GM19035 (cell line): ENCODE data around the gene C9orf50.
"Not testable (repeated sequence)": the region's sequence is repeated elsewhere in the genome, so short reads cannot be mapped to it uniquely, and the experiment has no call there.

Source experiments
- ATAC-seq: cut with Tn5 transposase; IDR thresholded peaks from one replicate; pipeline ENCODE4 v1.9.1; 2021; ENCODE audit not compliant: unreplicated experiment

Gene C9orf50

DNA sequence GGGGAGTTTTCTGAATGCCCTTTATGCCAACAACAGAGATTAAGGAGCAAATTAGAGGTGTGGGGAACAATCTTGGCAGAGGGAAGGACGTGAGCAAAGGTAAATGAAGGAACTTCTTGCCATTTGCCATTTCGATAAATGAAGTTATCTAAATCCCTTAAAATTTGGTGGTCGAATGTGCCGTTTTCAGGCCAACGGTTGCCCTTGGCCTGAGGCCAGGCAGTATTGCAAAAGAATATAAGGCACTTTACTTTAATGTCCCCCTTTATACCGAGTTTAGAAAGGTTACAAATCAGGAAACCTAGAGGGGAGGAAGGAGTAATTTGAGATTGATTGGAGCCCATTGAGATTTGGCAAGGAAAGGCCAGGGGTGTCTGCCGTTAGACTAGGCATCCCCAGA is 26.3 kb downstream of the C9orf50 start:
- ATAC-seq, result no peak

DNA sequence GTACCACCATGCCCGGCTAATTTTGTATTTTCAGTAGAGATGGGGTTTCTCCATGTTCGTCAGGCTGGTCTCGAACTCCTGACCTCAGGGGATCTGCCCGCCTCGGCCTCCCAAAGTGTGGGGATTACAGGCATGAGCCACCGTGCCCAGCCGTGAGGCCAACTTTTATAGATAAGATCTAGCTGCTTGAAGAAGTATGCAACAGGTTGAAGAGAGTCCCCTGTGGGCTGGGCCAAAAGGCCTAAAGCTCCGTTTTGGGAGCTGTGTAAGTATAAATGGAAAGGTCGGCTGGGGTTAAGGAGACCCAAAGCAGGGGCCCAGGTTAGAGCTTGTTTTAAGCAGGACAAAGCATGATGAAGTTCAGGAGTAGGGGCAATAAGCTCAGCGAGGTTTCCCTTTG is 28.1 kb downstream of the C9orf50 start:
- ATAC-seq, result not testable (repeated sequence)

- no peak for ATAC-seq
Observed at GRCh38 chr9:129591916-129592315, 29.0 kb downstream of the C9orf50 start.

- ATAC-seq, result no peak
Observed at GRCh38 chr9:129590466-129590865, 30.4 kb downstream of the C9orf50 start.

DNA sequence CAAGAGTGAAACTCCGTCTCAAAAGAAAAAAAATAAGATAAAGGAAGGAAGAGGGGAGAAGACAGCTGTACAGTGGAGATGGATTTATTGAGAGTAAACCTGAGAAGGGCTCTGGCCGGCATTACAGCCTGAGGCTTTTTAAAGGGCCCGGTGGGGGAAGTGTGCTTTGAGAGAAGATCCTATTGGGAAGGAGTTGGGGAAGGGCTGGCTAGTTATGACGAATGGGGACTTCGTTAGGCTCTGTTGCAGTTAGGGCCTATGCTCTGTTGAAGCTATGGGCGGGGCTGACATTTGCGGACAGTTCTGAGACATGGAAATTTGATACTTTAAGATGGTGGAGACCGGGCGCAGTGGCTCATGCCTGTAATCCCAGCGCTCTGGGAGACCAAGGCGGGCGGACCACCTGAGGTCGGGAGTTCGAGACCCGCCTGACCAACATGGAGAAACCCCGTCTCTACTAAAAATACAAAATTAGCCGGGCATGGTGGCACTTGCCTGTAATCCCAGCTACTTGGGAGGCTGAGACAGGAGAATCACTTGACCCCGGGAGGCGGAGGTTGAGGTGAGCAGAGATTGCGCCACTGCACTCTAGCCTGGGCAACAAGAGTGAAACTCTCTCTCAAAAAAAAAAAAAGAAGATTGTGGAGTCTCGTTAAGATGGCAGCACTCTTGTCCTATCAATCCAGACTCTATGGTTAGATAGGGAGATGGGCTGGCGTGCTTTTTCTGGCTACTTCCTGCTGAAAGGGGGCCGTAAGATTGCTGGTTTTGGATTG is 33.2 kb downstream of the C9orf50 start:
- ATAC-seq, result no peak

DNA sequence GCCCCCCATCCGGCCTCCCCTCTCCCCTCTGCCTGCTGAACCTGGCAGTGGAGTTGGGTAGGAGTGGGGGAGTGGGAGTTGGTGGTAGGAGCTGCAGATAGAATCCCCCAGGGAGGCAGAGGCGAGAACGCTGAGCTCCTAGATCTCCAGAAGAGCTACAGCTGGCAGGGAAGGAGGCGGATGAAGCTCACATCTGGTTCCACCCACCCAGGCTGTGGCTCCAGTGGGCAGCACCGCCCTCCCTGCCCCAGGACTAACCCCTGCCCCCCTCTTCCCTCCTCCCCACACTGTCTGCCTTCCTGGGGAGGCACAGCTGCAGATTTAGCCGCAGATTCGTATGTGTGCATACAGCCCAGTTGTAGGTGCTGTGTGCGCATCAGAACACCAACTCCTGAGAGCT is 34.2 kb downstream of the C9orf50 start:
- ATAC-seq, result no peak

GRCh38 chr9:129586245-129586644 is 34.7 kb downstream of the C9orf50 start:
- no peak for ATAC-seq

DNA sequence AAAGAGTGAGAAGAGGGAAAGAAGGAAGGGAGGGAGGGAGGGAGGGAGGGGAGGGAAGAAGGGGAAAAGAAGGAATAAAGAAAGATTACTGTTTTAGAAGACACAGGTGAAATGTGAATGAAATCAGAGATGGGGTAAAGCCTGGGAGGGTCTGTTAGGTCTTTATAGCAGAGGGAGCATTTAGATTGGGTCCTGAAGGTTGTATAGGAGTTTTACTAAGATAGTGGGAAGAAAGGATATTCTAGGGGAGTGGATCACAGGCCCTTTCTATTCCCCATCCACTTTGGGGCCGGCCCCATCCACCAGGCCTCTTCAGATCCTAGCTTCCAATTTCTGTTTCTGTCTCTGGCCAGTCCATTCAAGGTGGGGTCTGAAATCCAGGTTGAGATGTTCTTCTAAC is 35.5 kb downstream of the C9orf50 start:
- no peak for ATAC-seq

DNA sequence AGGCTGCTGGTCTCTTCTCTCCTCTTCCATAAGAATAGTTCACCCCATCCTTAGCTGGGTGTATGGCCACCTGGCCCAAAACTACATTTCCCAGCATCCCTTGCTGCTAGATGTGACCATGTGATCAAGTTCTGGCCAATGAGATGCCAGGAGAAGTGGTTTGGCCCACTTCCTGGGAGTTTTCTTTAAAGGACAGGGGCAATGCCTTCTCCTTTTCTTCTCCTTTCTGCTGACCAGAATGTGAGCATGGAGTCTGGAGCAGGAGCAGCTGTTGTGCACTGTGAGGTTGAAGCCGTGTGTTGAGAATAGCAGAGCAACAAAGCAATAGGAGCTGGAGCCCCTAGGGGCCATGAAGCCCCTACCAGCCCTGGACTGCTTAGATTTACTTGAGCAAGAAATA is 36.8 kb downstream of the C9orf50 start:
- peak; percentile 58 for ATAC-seq

DNA sequence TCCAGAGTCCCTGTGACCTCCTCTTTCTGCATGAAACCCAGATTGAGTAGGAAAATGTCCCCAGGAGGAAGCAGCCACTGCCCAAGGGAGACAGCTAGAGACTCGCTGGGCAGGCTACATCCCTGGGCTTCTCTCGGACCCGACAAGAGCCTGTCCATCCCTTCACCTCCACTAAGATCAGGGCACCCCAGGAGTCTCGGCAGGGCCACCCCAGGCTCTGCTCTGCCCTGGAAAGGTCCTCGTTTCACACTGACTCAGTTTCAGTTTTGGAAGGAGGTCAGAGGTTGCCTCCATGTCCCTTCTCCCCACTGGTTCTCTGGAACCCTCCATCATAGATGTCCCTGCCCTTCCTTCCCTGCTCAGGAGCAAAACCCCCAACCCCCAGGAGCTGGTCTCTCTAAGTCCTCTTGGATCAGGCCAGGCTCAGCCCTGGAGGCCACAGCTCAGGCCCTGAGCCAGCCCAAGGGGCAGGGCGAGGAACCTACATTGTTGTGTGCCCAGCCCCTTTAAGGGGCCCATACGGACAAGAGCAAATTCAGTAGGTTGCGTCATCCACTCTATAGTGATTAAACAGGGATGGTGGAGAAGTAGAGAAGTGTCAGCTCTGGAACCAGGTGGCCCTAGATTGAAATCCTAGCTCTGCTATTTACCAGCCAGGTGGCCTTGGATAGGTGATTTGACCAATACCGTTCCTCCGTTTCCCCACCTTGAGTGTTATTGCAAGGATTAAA is 37.4 kb downstream of the C9orf50 start:
- no peak for ATAC-seq

- no peak for ATAC-seq
Observed at GRCh38 chr9:129582855-129583254, 38.0 kb downstream of the C9orf50 start.

DNA sequence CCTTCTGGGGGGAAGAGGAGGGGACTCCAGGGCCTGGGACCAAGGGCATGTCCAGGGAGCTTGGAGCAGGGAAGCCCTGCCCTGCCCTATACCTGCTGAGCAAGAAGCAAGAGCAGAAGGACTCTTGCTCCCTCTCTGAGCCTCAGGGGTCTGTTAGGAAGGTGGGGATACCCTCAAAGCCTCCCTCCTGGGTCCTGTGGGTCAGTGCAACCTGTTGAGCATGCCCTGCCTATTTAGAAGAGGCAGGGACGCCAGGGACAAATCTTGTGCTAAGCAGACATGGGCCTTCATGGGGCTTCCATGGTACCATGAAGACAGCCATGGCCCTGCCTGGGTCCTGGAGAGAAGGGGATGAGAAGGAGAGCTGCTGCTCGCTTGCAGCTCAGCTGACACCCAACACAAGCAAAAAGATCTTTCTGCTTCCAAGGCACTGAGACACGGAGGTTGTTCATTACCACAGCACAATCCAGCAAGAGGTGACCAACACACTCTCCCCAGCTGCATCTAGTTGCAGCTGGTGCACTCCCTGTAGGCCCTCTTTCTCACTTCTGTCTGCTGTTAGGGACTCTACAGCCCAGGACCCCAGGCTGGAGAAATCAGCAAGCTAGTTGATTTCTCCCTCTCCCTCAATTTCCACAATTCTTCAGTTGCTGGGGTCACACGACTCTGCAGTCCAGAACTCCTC is 39.3 kb downstream of the C9orf50 start:
- ATAC-seq, result no peak

DNA sequence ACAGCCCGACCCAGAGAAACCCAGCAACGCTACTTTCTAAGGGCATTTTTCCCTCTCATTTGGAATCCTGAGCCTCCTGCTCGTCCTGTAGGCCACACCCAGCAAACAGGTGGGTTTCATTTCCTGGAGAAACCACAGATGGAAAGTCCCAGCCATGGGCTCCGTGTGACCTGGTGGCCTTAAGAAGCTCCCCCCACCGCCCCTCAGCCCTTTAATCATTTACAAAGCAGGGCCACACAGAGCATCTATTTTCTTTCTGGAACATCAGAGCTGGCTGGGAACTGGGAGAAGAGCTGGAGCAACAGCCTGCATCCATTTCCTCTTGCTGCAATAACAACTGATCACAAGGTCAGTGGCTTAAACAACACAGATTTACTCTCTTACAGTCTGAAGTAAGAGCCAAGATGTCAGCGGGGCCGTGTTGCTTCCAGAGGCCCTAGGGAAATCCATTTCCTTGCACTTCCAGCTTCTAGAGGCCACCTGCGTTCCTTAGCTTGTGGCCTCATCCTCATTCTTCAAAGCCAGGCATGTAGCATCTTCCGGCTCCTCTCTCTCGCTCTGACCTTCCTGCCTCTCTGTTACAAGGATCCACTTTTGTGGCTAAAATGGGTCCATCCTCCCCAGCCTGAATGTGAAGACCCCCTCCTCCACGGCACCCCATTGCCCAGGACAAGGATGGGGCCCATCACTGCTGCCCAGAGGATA is 40.5 kb downstream of the C9orf50 start:
- ATAC-seq, result no peak

DNA sequence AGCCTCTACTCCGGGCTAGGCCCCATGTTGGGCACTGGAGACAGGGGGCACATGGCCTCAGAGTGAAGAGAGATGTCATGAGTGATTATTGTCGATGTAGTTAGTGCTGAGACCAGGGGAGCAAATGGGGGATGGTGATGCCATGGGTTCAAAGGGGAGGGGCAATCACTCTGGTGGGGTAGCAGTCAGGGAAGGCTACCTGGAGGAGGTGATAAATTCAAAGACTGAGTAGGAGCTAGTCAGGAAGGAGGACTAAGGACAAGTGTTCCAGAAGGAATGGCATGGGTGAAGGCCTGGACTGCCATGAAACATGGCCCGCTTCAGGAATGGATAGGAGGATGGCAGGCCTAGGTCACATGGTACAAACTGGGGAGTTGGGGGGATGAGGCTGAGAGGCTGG is 41.6 kb downstream of the C9orf50 start:
- ATAC-seq, result no peak

DNA sequence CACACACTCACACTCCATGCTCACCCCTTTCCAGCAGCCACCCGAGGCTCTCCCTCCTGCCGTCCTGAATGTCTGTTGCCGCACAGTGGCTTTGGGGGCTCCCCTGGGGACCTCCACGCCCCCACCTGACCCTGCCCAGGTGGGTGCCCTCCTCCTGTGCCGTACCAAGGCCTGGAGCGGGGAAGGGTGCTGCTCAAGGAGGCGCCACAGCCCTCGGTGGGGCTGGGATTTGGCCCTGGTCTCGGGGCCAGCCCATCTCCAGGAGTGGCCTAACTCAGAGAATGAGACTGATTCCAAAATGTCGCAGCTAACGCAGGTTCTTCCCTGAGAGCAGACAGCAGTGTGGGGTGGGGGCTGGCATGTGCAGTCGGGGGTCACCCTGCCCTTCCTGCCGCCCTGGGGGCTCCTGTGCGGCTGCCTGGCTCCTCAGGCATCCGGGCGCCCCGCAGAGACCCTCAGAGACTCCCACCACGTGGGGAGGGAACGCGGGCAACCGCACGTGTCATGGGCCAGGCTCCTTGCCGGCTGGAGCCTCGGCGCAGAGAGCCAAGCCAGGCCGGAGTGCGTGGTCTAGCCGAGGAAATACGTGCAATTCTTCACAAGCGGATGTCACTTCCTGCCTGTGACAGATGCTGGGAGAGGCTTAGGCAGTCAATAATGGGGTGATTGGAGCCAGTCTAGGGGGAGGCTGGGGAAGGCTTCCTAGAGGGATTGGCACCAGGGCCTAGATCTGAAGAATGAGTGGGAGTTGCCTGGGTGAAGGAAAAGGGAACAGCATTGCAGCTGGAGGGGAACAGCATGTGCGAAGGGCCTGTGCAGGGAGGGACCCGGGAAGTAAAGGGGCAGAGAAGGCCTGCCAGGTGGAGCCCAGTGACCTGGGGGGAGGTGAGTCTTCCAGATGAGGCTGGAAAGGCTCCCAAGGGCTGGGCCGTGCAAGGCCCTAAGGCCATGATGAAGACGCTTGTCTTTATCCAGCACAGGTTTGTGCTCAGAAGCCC is 44.1 kb downstream of the C9orf50 start:
- ATAC-seq, result no peak

DNA sequence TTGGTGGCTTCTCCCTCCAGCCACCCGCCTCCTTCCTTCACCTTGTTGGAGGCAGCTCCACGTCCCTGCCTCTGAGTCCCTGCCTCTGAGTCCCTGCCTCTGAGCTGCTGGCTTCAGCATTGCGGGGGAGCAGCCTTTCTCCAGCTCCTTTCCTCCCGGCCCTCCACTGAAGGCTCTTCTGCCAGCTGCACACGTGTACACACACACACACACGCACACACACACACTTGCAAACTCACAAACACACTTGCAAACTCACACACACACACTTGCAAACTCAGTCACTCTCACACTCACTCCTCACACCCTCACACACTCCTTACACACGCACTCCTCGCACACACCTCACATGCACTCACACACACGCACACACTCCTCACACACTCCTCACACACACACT is 45.1 kb downstream of the C9orf50 start:
- ATAC-seq, result no peak

GRCh38 chr9:129574911-129575585 is 45.9 kb downstream of the C9orf50 start:
- ATAC-seq, result no peak

GRCh38 chr9:129573977-129574376 is 46.9 kb downstream of the C9orf50 start:
- ATAC-seq, result no peak

- no peak for ATAC-seq
Observed at GRCh38 chr9:129572517-129572916, 48.4 kb downstream of the C9orf50 start.

GRCh38 chr9:129572052-129572425 is 48.9 kb downstream of the C9orf50 start:
- ATAC-seq, result no peak
